ENCODE results near the gene TMEM132D. TPM values are rescaled to one million over a fixed set of nuclear protein-coding genes. Genes with fewer than 3 reads are reported as not detected.

The TMEM132D gene
- total and polyA plus RNA-seq, 2 donors (not counting 3 experiments of a cell fraction or from before 2014, with no cell fraction given), result not detected

- TF ChIP-seq JUN (IDR thresholded peaks at IDR 0.05; ENCODE audit: borderline replicate concordance, insufficient read depth, insufficient read length, low read depth), result no peak
- Histone ChIP-seq H3K9ac (replicated peaks; ENCODE audit: extremely low read depth, insufficient read depth, low read length) (no peak overlapping the region), H3K4me2 (ENCODE audit: insufficient read depth, low read length) (no peak overlapping the region), H3K4me3 (replicated peaks in 1 of 3; ENCODE audit: insufficient read depth in 1 of 3, low read depth in 1 of 3, low read length in 3 of 3) (no peak overlapping the region), H4K20me1 (replicated peaks; ENCODE audit: control insufficient read depth, extremely low read depth, insufficient read depth, low read length) (no peaks in the 10 kb centered on the region), H2AFZ (ENCODE audit: low read depth, low read length) (no peak overlapping the region), H3K9me1 (replicated peaks; ENCODE audit: control insufficient read depth, extremely low read depth, insufficient read depth, low read length) (no peaks in the 10 kb centered on the region), H3K36me3 (ENCODE audit: control insufficient read depth in 2 of 2, extremely low read depth in 1 of 2, insufficient read depth in 2 of 2, low read length in 2 of 2) (no peaks in the 10 kb centered on the region), H3K4me1 (ENCODE audit: control insufficient read depth, extremely low read depth, insufficient read depth, low read length) (no peaks in the 10 kb centered on the region), H3K9me3 (replicated peaks; ENCODE audit: control insufficient read depth, insufficient read depth, low read length) (peaks cover 11% of the 10 kb centered on the region), H3K27me3 (ENCODE audit: control insufficient read depth in 2 of 2, insufficient read depth in 2 of 2, low read length in 2 of 2) (no peaks in the 10 kb centered on the region), H3K79me2 (ENCODE audit: control insufficient read depth, insufficient read depth, low read length) (no peaks in the 10 kb centered on the region), H3K27ac (ENCODE audit: insufficient read depth, low read depth, low read length) (no peak overlapping the region)
- FAIRE-seq, result no peak
- intact Hi-C loops (cut with micrococcal nuclease) (no loop called here), dilution Hi-C loops (cut with MboI; ENCODE audit: extremely low pct_ligation_motif_present, low sequenced_read_pairs) (no loop called here)
- ChIA-PET POLR2A (interaction anchor here (0.7 kb wide), 1 partner anchor 900 kb away, joined by 6 read pairs; no protein-coding TSS in a partner anchor), CTCF (no interaction called here)
- BruUV-seq (replicated peaks), result no TSS peak
- no peak for DNase-seq (ENCODE audit: low read depth, low spot score)
Measured at GRCh38 chr12:129304529-129304928, 599.3 kb downstream of the TMEM132D start.

- DNase-seq (ENCODE audit: low read depth, low spot score) (no peak), FAIRE-seq (no peak)
- intact Hi-C loops (cut with micrococcal nuclease), result no loop called here
Measured at GRCh38 chr12:129300011-129300410, 603.8 kb downstream of the TMEM132D start.

More at GRCh38 chr12:129300011-129300410, 603.8 kb downstream of the TMEM132D start:
- ChIA-PET POLR2A (no interaction called here), CTCF (no interaction called here)
- Histone ChIP-seq H3K27me3 (ENCODE audit: control insufficient read depth in 2 of 2, insufficient read depth in 2 of 2, low read length in 2 of 2) (no peaks in the 10 kb centered on the region), H3K27ac (ENCODE audit: insufficient read depth, low read depth, low read length) (no peak overlapping the region), H3K4me2 (ENCODE audit: insufficient read depth, low read length) (no peak overlapping the region), H3K36me3 (ENCODE audit: control insufficient read depth in 2 of 2, extremely low read depth in 1 of 2, insufficient read depth in 2 of 2, low read length in 2 of 2) (no peaks in the 10 kb centered on the region), H4K20me1 (replicated peaks; ENCODE audit: control insufficient read depth, extremely low read depth, insufficient read depth, low read length) (no peaks in the 10 kb centered on the region), H3K9me3 (replicated peaks; ENCODE audit: control insufficient read depth, insufficient read depth, low read length) (peaks cover 10% of the 10 kb centered on the region), H3K9me1 (replicated peaks; ENCODE audit: control insufficient read depth, extremely low read depth, insufficient read depth, low read length) (no peaks in the 10 kb centered on the region), H3K79me2 (ENCODE audit: control insufficient read depth, insufficient read depth, low read length) (no peaks in the 10 kb centered on the region), H3K4me1 (ENCODE audit: control insufficient read depth, extremely low read depth, insufficient read depth, low read length) (no peaks in the 10 kb centered on the region), H3K4me3 (replicated peaks in 1 of 3; ENCODE audit: insufficient read depth in 1 of 3, low read depth in 1 of 3, low read length in 3 of 3) (no peak overlapping the region), H2AFZ (ENCODE audit: low read depth, low read length) (no peak overlapping the region), H3K9ac (replicated peaks; ENCODE audit: extremely low read depth, insufficient read depth, low read length) (no peak overlapping the region)
- BruUV-seq (replicated peaks), result no TSS peak
- TF ChIP-seq CTCF (IDR thresholded peaks at IDR 0.05; ENCODE audit: extremely low read depth in 1 of 2, insufficient read depth in 1 of 2, low read depth in 1 of 2, low read length in 2 of 2) (no peak), MYC (IDR thresholded peaks at IDR 0.05; ENCODE audit: low read depth, low read length) (no peak), MAX (IDR thresholded peaks at IDR 0.05; ENCODE audit: insufficient read depth, insufficient read length) (no peak)
- dilution Hi-C loops (cut with MboI; ENCODE audit: extremely low pct_ligation_motif_present, low sequenced_read_pairs), result no loop called here
